Endodermal cell (in vitro differentiated cells): ENCODE measurements around the gene ATP2A3. TPM values are rescaled to one million over a fixed set of nuclear protein-coding genes. Genes with fewer than 3 reads are reported as not detected.
A peak's percentile ranks its signal among the peaks of the same experiment; 100 is the strongest.

Source experiments
- DNase-seq: peaks from one replicate; pipeline ENCODE4 v3.0.0-alpha.2; 2017
- H3K27ac ChIP-seq: 2 replicates; pipeline ENCODE4 v1.5.1; 2013; ENCODE audit warnings: mild to moderate bottlenecking, low read depth, low read length, moderate library complexity
- H3K27me3 ChIP-seq: 2 replicates; pipeline ENCODE4 v1.6.1; 2013; ENCODE audit warnings: mild to moderate bottlenecking, low read length, moderate library complexity; ENCODE audit not compliant: insufficient read depth, control insufficient read depth, poor library complexity, severe bottlenecking
- H3K36me3 ChIP-seq: 2 replicates; pipeline ENCODE4 v1.7.0; 2013; ENCODE audit warnings: mild to moderate bottlenecking, low read length, moderate library complexity; ENCODE audit not compliant: control insufficient read depth, insufficient read depth
- H3K4me1 ChIP-seq: one replicate; pipeline ENCODE4 v1.7.0; 2013; ENCODE audit warnings: low read length; ENCODE audit not compliant: control insufficient read depth, insufficient read depth
- H3K4me3 ChIP-seq: 2 replicates; pipeline ENCODE4 v1.5.1; 2013; ENCODE audit warnings: mild to moderate bottlenecking, low read length, moderate library complexity
- H3K9ac ChIP-seq: 2 replicates; pipeline ENCODE4 v1.6.1; 2013; ENCODE audit warnings: mild to moderate bottlenecking, low read length, moderate library complexity; ENCODE audit not compliant: poor library complexity, severe bottlenecking; ENCODE audit errors: extremely low read depth
- H3K9me3 ChIP-seq: 2 replicates; pipeline ENCODE4 v1.6.1; 2013; ENCODE audit warnings: mild to moderate bottlenecking, low read length, moderate library complexity; ENCODE audit not compliant: control insufficient read depth
- H3K27ac Mint-ChIP-seq: 2 replicates; pipeline ENCODE4 v1.8.0; 2020; ENCODE audit warnings: mixed read lengths
- H3K27me3 Mint-ChIP-seq: 2 replicates; pipeline ENCODE4 v1.8.0; 2021; ENCODE audit warnings: mild to moderate bottlenecking, mixed read lengths; ENCODE audit not compliant: insufficient read depth
- H3K36me3 Mint-ChIP-seq: 2 replicates; pipeline ENCODE4 v1.8.0; 2020; ENCODE audit warnings: low read depth, mixed read lengths
- H3K4me1 Mint-ChIP-seq: 2 replicates; pipeline ENCODE4 v1.8.0; 2020; ENCODE audit warnings: mixed read lengths
- H3K4me3 Mint-ChIP-seq: 2 replicates; pipeline ENCODE4 v1.8.0; 2020; ENCODE audit warnings: mild to moderate bottlenecking, moderate library complexity, mixed read lengths
- H3K9me3 Mint-ChIP-seq: 2 replicates; pipeline ENCODE4 v1.8.0; 2020; ENCODE audit warnings: mild to moderate bottlenecking, mixed read lengths
- CTCF ChIP-seq: fragments of 200-600 bp; sonication (generic); conservative IDR thresholded peaks from 2 replicates; pipeline ENCODE4 v1.5.0; 2021; ENCODE audit warnings: antibody characterized with exemption, mild to moderate bottlenecking
- WGBS, 2 experiments: methylation state at CpG; one replicate each; pipeline versions ENCODE4 v1.1.5 to v1.1.7; 2013; ENCODE audit warnings: missing lambda C conversion rate in 2 of 2, mixed read lengths in 1 of 2; ENCODE audit not compliant: insufficient coverage in 1 of 2, insufficient read length in 1 of 2; 5-methylcytosine and 5-hydroxymethylcytosine counted together
- total RNA-seq, 2 donors: library from RNA; stranded (reverse); fragmentation: NEBNext Ultra II Directional in 1 of 2; extraction: Animal tissue kit (Norgen Biotek cat#: 25700) in 1 of 2; gene quantifications; 2 replicates in 1 of 2; 3 replicates in 1 of 2; pipeline ENCODE4 v1.2.1, GENCODE V29; 2021

ATP2A3 gene
- total RNA-seq, 2 donors from 2014 or later, result 1.4 to 3.7 TPM

- Histone ChIP-seq H3K4me1 (no peaks in the 10 kb centered on the region), H3K9ac (no peak overlapping the region), H3K4me3 (no peak overlapping the region), H3K9me3 (no peaks in the 10 kb centered on the region), H3K27me3 (peaks cover 12% of the 10 kb centered on the region), H3K36me3 (no peaks in the 10 kb centered on the region), H3K27ac (no peak overlapping the region)
- H3K27me3 Mint-ChIP-seq, result peaks cover 24% of the 10 kb centered on the region
- no peaks in the 10 kb centered on the region for H3K9me3 Mint-ChIP-seq
- H3K4me3 Mint-ChIP-seq, result no peak overlapping the region
- no peak for TF ChIP-seq CTCF
- peaks cover 13% of the 10 kb centered on the region for H3K4me1 Mint-ChIP-seq
- DNase-seq, result no peak
- WGBS, 2 experiments, result 80 to 92% methylated on average over 1 to 10 of the region's 10 CpGs
- H3K27ac Mint-ChIP-seq, result no peak overlapping the region
- no peaks in the 10 kb centered on the region for H3K36me3 Mint-ChIP-seq
Observed at GRCh38 chr17:3886776-3887175, 77.5 kb downstream of the ATP2A3 start.

- no peaks in the 10 kb centered on the region for H3K9me3 Mint-ChIP-seq
- Histone ChIP-seq H3K36me3 (no peaks in the 10 kb centered on the region), H3K4me1 (no peaks in the 10 kb centered on the region), H3K9ac (no peak overlapping the region), H3K4me3 (no peak overlapping the region), H3K27me3 (peaks cover 4% of the 10 kb centered on the region), H3K27ac (no peak overlapping the region), H3K9me3 (no peaks in the 10 kb centered on the region)
- no peak overlapping the region for H3K4me3 Mint-ChIP-seq
- H3K36me3 Mint-ChIP-seq, result no peaks in the 10 kb centered on the region
- H3K27me3 Mint-ChIP-seq, result peaks cover 16% of the 10 kb centered on the region
- peak overlapping the region; percentile 70 for H3K27ac Mint-ChIP-seq
- WGBS, 2 experiments, result 53 to 82% methylated on average over 4 of the region's 4 CpGs
- H3K4me1 Mint-ChIP-seq, result peaks cover 5% of the 10 kb centered on the region
- TF ChIP-seq CTCF, result no peak
- peak; percentile 85 for DNase-seq
Observed at GRCh38 chr17:3885970-3886369, 78.3 kb downstream of the ATP2A3 start.

GRCh38 chr17:3885271-3885670, 79.0 kb downstream of the ATP2A3 start:
- Histone ChIP-seq H3K27ac (no peak overlapping the region), H3K4me3 (no peak overlapping the region), H3K4me1 (no peaks in the 10 kb centered on the region), H3K27me3 (no peaks in the 10 kb centered on the region), H3K36me3 (no peaks in the 10 kb centered on the region), H3K9me3 (no peaks in the 10 kb centered on the region), H3K9ac (no peak overlapping the region)
- no peaks in the 10 kb centered on the region for H3K9me3 Mint-ChIP-seq
- no peaks in the 10 kb centered on the region for H3K36me3 Mint-ChIP-seq
- peaks cover 10% of the 10 kb centered on the region for H3K27me3 Mint-ChIP-seq
- no peak overlapping the region for H3K4me3 Mint-ChIP-seq
- no peak overlapping the region for H3K27ac Mint-ChIP-seq
- 88 to 92% methylated on average over 10 to 14 of the region's 14 CpGs for WGBS, 2 experiments
- no peak for TF ChIP-seq CTCF
- no peak for DNase-seq
- peaks cover under 1% of the 10 kb centered on the region for H3K4me1 Mint-ChIP-seq
